Type B pancreatic cell (in vitro differentiated cells): Measurements from ENCODE around the gene TTC39A. TPM values are rescaled to one million over a fixed set of nuclear protein-coding genes. Genes with fewer than 3 reads are reported as not detected.

ENCODE experiments used
- DNase-seq: peaks from one replicate; pipeline ENCODE4 v3.0.0; 2021; ENCODE audit warnings: mixed read lengths; ENCODE audit not compliant: unreplicated experiment; ENCODE audit errors: extremely low spot score
- H3K27ac Mint-ChIP-seq: 2 replicates; pipeline ENCODE4 v1.8.0; 2021; ENCODE audit warnings: mild to moderate bottlenecking, mixed read lengths
- H3K27me3 Mint-ChIP-seq: 2 replicates; pipeline ENCODE4 v1.8.0; 2021; ENCODE audit warnings: mixed read lengths
- H3K36me3 Mint-ChIP-seq: 2 replicates; pipeline ENCODE4 v1.8.0; 2021; ENCODE audit warnings: mixed read lengths
- H3K4me1 Mint-ChIP-seq: one replicate; pipeline ENCODE4 v1.8.0; 2021; ENCODE audit warnings: mixed read lengths; ENCODE audit not compliant: unreplicated experiment
- H3K4me3 Mint-ChIP-seq: 2 replicates; pipeline ENCODE4 v1.8.0; 2021; ENCODE audit warnings: mild to moderate bottlenecking, mixed read lengths
- H3K9me3 Mint-ChIP-seq: 2 replicates; pipeline ENCODE4 v1.8.0; 2021; ENCODE audit warnings: mixed read lengths
- total RNA-seq: library from RNA; stranded (reverse); gene quantifications from 2 replicates; pipeline ENCODE4 v1.2.1, GENCODE V29; 2021; ENCODE audit warnings: low replicate concordance
- TF ChIP-seq, protein P1 (sequence below): fragments of 200-600 bp; sonication (generic); conservative IDR thresholded peaks from 2 replicates; pipeline ENCODE4 v1.5.0; 2021; ENCODE audit warnings: antibody characterized with exemption, mild to moderate bottlenecking

Gene TTC39A
- total RNA-seq, 1 donor from 2014 or later, result 16.3 TPM

DNA sequence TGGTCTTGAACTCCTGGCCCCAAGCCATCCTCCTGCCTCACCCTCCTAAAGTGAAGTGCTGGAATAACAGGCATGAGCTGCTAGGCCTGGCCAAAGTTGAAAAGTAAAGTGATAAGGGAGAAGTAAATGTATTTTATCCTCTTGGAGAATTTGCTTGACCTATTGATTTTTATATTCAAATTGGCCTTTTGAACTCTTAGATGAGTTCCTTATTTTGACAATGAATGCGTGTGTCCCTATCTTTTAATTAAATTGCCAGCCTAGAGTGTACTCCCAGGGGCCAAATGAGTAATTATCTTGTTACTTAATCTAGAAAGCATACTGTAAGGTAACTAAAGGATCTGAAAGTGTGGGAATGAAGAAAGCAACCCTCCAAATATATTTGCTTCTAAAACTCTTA, 82.9 kb downstream of the TTC39A start:
- Mint-ChIP-seq H3K27ac (peak overlapping the region; percentile 26), H3K36me3 (peaks cover 16% of the 10 kb centered on the region), H3K4me3 (no peak overlapping the region), H3K27me3 (no peaks in the 10 kb centered on the region), H3K4me1 (peaks cover 24% of the 10 kb centered on the region), H3K9me3 (peaks cover 4% of the 10 kb centered on the region)
- TF ChIP-seq, protein P1, sequence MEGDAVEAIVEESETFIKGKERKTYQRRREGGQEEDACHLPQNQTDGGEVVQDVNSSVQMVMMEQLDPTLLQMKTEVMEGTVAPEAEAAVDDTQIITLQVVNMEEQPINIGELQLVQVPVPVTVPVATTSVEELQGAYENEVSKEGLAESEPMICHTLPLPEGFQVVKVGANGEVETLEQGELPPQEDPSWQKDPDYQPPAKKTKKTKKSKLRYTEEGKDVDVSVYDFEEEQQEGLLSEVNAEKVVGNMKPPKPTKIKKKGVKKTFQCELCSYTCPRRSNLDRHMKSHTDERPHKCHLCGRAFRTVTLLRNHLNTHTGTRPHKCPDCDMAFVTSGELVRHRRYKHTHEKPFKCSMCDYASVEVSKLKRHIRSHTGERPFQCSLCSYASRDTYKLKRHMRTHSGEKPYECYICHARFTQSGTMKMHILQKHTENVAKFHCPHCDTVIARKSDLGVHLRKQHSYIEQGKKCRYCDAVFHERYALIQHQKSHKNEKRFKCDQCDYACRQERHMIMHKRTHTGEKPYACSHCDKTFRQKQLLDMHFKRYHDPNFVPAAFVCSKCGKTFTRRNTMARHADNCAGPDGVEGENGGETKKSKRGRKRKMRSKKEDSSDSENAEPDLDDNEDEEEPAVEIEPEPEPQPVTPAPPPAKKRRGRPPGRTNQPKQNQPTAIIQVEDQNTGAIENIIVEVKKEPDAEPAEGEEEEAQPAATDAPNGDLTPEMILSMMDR, result no peak
- no peak for DNase-seq

- peaks cover 22% of the 10 kb centered on the region for H3K4me1 Mint-ChIP-seq
- no peak for DNase-seq
- peaks cover 4% of the 10 kb centered on the region for H3K9me3 Mint-ChIP-seq
- no peaks in the 10 kb centered on the region for H3K27me3 Mint-ChIP-seq
- peaks cover 13% of the 10 kb centered on the region for H3K36me3 Mint-ChIP-seq
- TF ChIP-seq, protein P1, result no peak
- H3K4me3 Mint-ChIP-seq, result no peak overlapping the region
- peak overlapping the region; percentile 82 for H3K27ac Mint-ChIP-seq
Measured at GRCh38 chr1:51247022-51247421, 83.3 kb downstream of the TTC39A start.

DNA sequence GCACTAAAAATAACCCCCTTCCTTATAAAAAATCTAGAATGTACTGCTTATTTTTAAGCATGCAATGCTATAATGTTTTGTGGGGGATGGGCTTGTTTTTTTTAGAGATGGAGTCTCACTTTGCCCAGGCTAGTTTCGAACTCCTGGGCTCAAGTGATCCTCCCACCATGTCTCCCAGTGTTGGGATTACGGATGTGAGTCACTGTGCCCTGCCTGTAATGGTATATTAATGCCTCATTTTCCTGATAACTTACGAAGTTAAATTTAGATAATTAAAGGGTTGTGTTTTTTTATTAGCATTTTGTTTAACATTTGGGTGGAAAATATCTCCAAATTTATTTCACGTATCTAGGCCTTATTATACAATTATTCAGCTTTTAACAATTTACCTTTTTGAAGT, 87.8 kb downstream of the TTC39A start:
- DNase-seq, result no peak
- Mint-ChIP-seq H3K4me1 (peaks cover 42% of the 10 kb centered on the region), H3K36me3 (peaks cover 9% of the 10 kb centered on the region), H3K4me3 (no peak overlapping the region), H3K9me3 (peaks cover 4% of the 10 kb centered on the region), H3K27ac (no peak overlapping the region), H3K27me3 (no peaks in the 10 kb centered on the region)
- TF ChIP-seq, protein P1, result no peak

DNA sequence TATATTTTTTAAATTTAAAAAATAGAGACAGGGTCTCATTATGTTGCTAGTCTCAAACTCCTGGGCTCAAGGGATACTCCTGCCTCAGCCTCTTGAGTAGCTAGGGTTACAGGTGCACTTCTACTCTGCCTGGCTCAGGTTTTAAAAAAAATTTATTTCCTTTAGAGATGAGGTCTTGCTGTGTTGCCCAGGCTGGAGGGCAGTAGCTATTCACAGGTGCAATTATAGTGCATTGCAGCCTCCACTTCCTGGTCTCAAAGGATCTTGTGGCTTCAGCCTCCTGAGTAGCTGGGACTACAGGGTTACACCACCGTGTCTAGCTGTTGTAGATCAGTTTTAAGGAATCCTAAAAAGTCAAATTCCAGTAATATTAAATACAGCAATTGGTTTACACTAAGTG, 89.2 kb downstream of the TTC39A start:
- H3K4me1 Mint-ChIP-seq, result peaks cover 35% of the 10 kb centered on the region
- peak overlapping the region; percentile 29 for H3K27ac Mint-ChIP-seq
- H3K27me3 Mint-ChIP-seq, result no peaks in the 10 kb centered on the region
- DNase-seq, result no peak
- peaks cover 9% of the 10 kb centered on the region for H3K36me3 Mint-ChIP-seq
- TF ChIP-seq, protein P1, result no peak
- H3K9me3 Mint-ChIP-seq, result peaks cover 4% of the 10 kb centered on the region
- no peak overlapping the region for H3K4me3 Mint-ChIP-seq

GRCh38 chr1:51240084-51240483, 90.3 kb downstream of the TTC39A start:
- TF ChIP-seq, protein P1, result no peak
- Mint-ChIP-seq H3K4me3 (peak overlapping the region; percentile 72), H3K4me1 (peaks cover 40% of the 10 kb centered on the region)

DNA sequence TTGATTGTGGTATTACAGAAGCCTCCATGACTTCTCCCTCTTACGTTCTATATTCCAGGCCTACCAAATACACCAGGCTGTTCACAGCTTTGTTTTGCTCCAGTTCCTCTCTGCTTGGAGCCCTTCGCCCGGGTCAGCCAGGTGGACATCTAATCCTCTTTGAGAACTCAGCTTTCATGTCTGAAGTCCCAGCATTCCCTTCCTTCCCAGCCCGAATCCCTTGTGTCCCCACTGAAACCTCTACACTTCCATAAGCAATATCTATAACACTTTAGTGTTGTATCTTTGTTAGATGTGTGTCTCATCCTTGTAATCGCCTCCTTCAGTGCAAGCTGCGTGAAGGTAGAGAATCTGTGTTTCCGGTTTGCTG, 92.3 kb downstream of the TTC39A start:
- Mint-ChIP-seq H3K27ac (no peak overlapping the region), H3K4me3 (no peak overlapping the region), H3K9me3 (no peaks in the 10 kb centered on the region), H3K27me3 (no peaks in the 10 kb centered on the region), H3K36me3 (peaks cover 2% of the 10 kb centered on the region), H3K4me1 (peaks cover 38% of the 10 kb centered on the region)
- no peak for DNase-seq
- TF ChIP-seq, protein P1, result no peak

More at GRCh38 chr1:51240084-51240483, 90.3 kb downstream of the TTC39A start:
- H3K9me3 Mint-ChIP-seq, result peaks cover 4% of the 10 kb centered on the region
- H3K36me3 Mint-ChIP-seq, result peaks cover 9% of the 10 kb centered on the region
- DNase-seq, result no peak
- no peaks in the 10 kb centered on the region for H3K27me3 Mint-ChIP-seq
- peak overlapping the region; percentile 30 for H3K27ac Mint-ChIP-seq
